ENCODE measurements around the gene PDCD5. TPM values are rescaled to one million over a fixed set of nuclear protein-coding genes. Genes with fewer than 3 reads are reported as not detected.

Gene PDCD5
- total RNA-seq, 1 donor: 22.9 TPM

DNA sequence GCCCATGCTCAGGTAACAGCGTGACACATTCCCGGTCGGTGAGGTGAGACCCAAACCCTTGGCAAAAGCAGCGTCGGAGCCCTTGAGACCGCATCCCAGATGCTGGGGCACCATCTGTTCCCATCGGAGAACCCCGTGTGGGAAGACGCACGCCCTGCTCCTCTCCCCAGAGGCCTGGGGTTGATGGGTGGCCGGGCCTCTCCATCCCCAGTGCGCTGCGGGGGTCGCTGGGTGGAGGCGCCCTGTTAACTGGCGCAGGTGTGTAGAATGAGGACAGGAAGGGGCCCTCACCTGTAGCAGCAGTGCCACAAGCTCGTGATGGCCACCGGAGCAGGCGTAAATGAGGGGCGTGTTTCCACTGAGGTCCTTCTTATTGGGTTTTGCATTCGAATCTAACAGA is 24.6 kb downstream of the PDCD5 start:
- H3K4me3 ChIP-seq (ENCODE audit: low read length): no peak overlapping the region
- no peaks in the 10 kb centered on the region for H3K9me3 ChIP-seq (ENCODE audit: low read depth, low read length)
- H3K4me1 ChIP-seq (ENCODE audit: insufficient read depth, low read length): no peaks in the 10 kb centered on the region
- H3K27me3 ChIP-seq (ENCODE audit: insufficient read depth, low read length): no peaks in the 10 kb centered on the region

GRCh38 chr19:32606289-32606688 is 25.3 kb downstream of the PDCD5 start:
- H3K4me3 ChIP-seq (ENCODE audit: low read length): no peak overlapping the region
- no peaks in the 10 kb centered on the region for H3K9me3 ChIP-seq (ENCODE audit: low read depth, low read length)
- H3K27me3 ChIP-seq (ENCODE audit: insufficient read depth, low read length): no peaks in the 10 kb centered on the region
- H3K4me1 ChIP-seq (ENCODE audit: insufficient read depth, low read length): no peaks in the 10 kb centered on the region

- Histone ChIP-seq H3K4me3 (ENCODE audit: low read length) (no peak overlapping the region), H3K27me3 (ENCODE audit: insufficient read depth, low read length) (no peaks in the 10 kb centered on the region), H3K9me3 (ENCODE audit: low read depth, low read length) (no peaks in the 10 kb centered on the region), H3K4me1 (ENCODE audit: insufficient read depth, low read length) (no peaks in the 10 kb centered on the region)
Observed at GRCh38 chr19:32607479-32607878, 26.5 kb downstream of the PDCD5 start.

- no peak overlapping the region for H3K4me3 ChIP-seq (ENCODE audit: low read length)
- no peaks in the 10 kb centered on the region for H3K27me3 ChIP-seq (ENCODE audit: insufficient read depth, low read length)
- no peaks in the 10 kb centered on the region for H3K4me1 ChIP-seq (ENCODE audit: insufficient read depth, low read length)
- H3K9me3 ChIP-seq (ENCODE audit: low read depth, low read length): no peaks in the 10 kb centered on the region
Observed at GRCh38 chr19:32611161-32611560, 30.2 kb downstream of the PDCD5 start.

- no peaks in the 10 kb centered on the region for H3K4me1 ChIP-seq (ENCODE audit: insufficient read depth, low read length)
- no peaks in the 10 kb centered on the region for H3K9me3 ChIP-seq (ENCODE audit: low read depth, low read length)
- no peaks in the 10 kb centered on the region for H3K27me3 ChIP-seq (ENCODE audit: insufficient read depth, low read length)
- H3K4me3 ChIP-seq (ENCODE audit: low read length): no peak overlapping the region
Observed at GRCh38 chr19:32613008-32613407, 32.0 kb downstream of the PDCD5 start.

DNA sequence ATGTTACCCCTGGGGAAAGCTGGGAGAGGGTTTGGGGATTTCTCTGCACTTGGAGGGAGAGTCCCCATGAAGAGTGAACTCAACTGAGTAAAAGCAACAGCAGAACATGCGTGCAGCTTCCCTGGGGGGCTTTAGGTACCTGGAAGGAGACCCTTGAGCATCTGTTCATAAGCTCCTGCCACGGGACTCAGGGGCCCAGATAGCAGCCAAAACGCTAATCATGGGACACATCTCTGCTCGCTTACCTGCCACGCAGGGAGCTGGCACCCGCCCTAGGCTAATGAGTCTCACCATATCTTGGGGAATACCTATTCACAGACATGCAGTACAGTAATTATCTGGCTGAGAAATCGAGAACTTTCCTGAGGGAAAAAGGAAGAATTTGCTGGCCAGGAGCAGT is 33.9 kb downstream of the PDCD5 start:
- Histone ChIP-seq H3K27me3 (ENCODE audit: insufficient read depth, low read length) (no peaks in the 10 kb centered on the region), H3K4me1 (ENCODE audit: insufficient read depth, low read length) (no peaks in the 10 kb centered on the region), H3K4me3 (ENCODE audit: low read length) (no peak overlapping the region), H3K9me3 (ENCODE audit: low read depth, low read length) (no peaks in the 10 kb centered on the region)

- Histone ChIP-seq H3K4me1 (ENCODE audit: insufficient read depth, low read length) (no peaks in the 10 kb centered on the region), H3K27me3 (ENCODE audit: insufficient read depth, low read length) (no peaks in the 10 kb centered on the region), H3K4me3 (ENCODE audit: low read length) (no peak overlapping the region), H3K9me3 (ENCODE audit: low read depth, low read length) (no peaks in the 10 kb centered on the region)
Observed at GRCh38 chr19:32615569-32615968, 34.6 kb downstream of the PDCD5 start.

DNA sequence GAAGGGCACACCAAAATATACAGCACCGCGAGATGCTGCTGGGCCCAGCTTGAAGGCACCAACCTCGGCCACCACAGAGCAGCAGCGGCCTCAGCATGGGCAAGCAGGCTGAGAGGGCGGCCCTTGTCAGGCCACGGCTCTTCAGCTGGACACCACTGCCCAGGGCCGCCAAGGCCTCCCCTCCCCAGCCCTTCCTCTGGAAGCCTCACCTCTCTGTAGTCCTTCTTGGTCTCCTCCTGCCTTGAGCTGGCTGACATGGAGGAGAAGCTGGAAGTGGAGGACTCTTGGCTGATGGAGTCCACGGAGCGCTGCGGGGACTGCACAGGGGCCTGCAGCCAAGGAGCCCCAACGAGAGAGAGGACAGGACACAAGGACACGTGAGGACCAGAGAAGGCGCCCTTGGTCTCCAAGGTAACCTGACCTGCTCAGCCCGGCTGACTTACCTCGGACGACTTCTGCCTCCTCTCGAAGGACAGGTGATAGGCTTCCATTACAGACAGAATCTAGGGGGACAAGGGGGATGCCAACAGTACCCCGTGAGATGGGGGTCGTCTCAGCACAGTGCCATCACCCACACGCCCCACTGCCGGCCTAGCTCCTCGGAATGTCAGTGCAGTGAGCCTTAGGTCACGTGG is 38.2 kb downstream of the PDCD5 start:
- no peaks in the 10 kb centered on the region for H3K4me1 ChIP-seq (ENCODE audit: insufficient read depth, low read length)
- no peak overlapping the region for H3K4me3 ChIP-seq (ENCODE audit: low read length)
- H3K9me3 ChIP-seq (ENCODE audit: low read depth, low read length): no peaks in the 10 kb centered on the region
- H3K27me3 ChIP-seq (ENCODE audit: insufficient read depth, low read length): no peaks in the 10 kb centered on the region

GRCh38 chr19:32622002-32622401 is 41.0 kb downstream of the PDCD5 start:
- Histone ChIP-seq H3K9me3 (ENCODE audit: low read depth, low read length) (no peaks in the 10 kb centered on the region), H3K4me3 (ENCODE audit: low read length) (no peak overlapping the region), H3K27me3 (ENCODE audit: insufficient read depth, low read length) (no peaks in the 10 kb centered on the region), H3K4me1 (ENCODE audit: insufficient read depth, low read length) (no peaks in the 10 kb centered on the region)

DNA sequence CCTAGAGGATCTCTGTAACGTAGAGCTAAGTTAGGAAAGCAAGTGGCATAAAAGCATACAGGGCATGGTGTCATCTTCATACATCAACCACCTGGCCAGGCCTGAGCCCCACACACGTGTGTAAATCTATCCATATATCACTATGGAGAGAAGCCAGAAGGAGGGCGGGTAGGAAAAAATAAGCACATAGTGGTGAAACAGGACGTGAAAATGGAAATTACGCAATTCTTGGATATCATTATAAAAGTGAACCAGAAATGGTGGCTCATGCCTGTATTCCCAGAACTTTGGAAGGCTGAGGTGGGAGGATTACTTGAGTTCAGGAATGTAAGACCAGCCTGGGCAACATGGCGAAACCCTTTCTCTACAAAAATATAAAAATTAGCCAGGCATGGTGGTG is 43.4 kb downstream of the PDCD5 start:
- H3K27me3 ChIP-seq (ENCODE audit: insufficient read depth, low read length): no peaks in the 10 kb centered on the region

DNA sequence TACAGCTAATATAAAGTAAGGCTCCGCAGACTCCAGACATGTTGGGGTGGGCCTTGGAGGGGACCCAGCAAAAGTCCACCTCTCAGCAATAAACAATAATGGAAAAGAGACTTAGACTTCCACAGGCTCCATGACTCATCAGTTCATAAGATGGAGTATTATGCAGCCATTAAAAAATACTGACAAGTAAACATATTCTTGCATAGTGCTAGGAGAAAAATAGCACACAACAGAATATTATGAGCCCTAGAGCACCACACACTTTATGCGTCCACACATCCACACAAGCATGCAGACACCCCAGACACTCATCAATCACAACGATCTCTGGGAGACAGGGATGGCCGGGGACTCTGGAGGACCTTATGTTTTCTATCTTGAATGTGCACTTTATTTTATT is 46.0 kb downstream of the PDCD5 start:
- no peaks in the 10 kb centered on the region for H3K27me3 ChIP-seq (ENCODE audit: insufficient read depth, low read length)
- H3K4me3 ChIP-seq (ENCODE audit: low read length): no peak overlapping the region
- no peaks in the 10 kb centered on the region for H3K9me3 ChIP-seq (ENCODE audit: low read depth, low read length)
- H3K4me1 ChIP-seq (ENCODE audit: insufficient read depth, low read length): no peaks in the 10 kb centered on the region

More for the DNA sequence above, 43.4 kb downstream of the PDCD5 start:
- no peaks in the 10 kb centered on the region for H3K4me1 ChIP-seq (ENCODE audit: insufficient read depth, low read length)
- no peaks in the 10 kb centered on the region for H3K9me3 ChIP-seq (ENCODE audit: low read depth, low read length)
- H3K4me3 ChIP-seq (ENCODE audit: low read length): no peak overlapping the region

GRCh38 chr19:32627714-32628270 is 46.8 kb downstream of the PDCD5 start:
- H3K27me3 ChIP-seq (ENCODE audit: insufficient read depth, low read length): no peaks in the 10 kb centered on the region
- no peaks in the 10 kb centered on the region for H3K9me3 ChIP-seq (ENCODE audit: low read depth, low read length)
- H3K4me1 ChIP-seq (ENCODE audit: insufficient read depth, low read length): no peaks in the 10 kb centered on the region
- no peak overlapping the region for H3K4me3 ChIP-seq (ENCODE audit: low read length)

- H3K9me3 ChIP-seq (ENCODE audit: low read depth, low read length): no peaks in the 10 kb centered on the region
- H3K27me3 ChIP-seq (ENCODE audit: insufficient read depth, low read length): no peaks in the 10 kb centered on the region
- H3K4me3 ChIP-seq (ENCODE audit: low read length): no peak overlapping the region
- H3K4me1 ChIP-seq (ENCODE audit: insufficient read depth, low read length): no peaks in the 10 kb centered on the region
Observed at GRCh38 chr19:32630338-32630737, 49.3 kb downstream of the PDCD5 start.

GRCh38 chr19:32631381-32631780 is 50.4 kb downstream of the PDCD5 start:
- no peak overlapping the region for H3K4me3 ChIP-seq (ENCODE audit: low read length)

More at GRCh38 chr19:32631381-32631780, 50.4 kb downstream of the PDCD5 start:
- H3K9me3 ChIP-seq (ENCODE audit: low read depth, low read length): no peaks in the 10 kb centered on the region
- H3K27me3 ChIP-seq (ENCODE audit: insufficient read depth, low read length): no peaks in the 10 kb centered on the region
- no peaks in the 10 kb centered on the region for H3K4me1 ChIP-seq (ENCODE audit: insufficient read depth, low read length)
